Measurements from ENCODE around the gene GGA1.
"Not testable (repeated sequence)": the region's sequence is repeated elsewhere in the genome, so short reads cannot be mapped to it uniquely, and the experiment has no call there.

GGA1 gene

GRCh38 chr22:37639771-37640590 lies 31.3 kb downstream of the GGA1 start:
- H3K4me1 Mint-ChIP-seq (ENCODE audit: low read depth): peaks cover 60% of the 10 kb centered on the region
- peak overlapping the region; percentile 95 for H3K27ac Mint-ChIP-seq
- H3K27me3 Mint-ChIP-seq: no peaks in the 10 kb centered on the region
- peak overlapping the region; percentile 92 for H3K4me3 Mint-ChIP-seq
- H3K9me3 Mint-ChIP-seq: no peaks in the 10 kb centered on the region
- H3K36me3 Mint-ChIP-seq (ENCODE audit: low read depth): peaks cover 15% of the 10 kb centered on the region

- H3K4me3 Mint-ChIP-seq: peak overlapping the region; percentile 92
- H3K27ac Mint-ChIP-seq: peak overlapping the region; percentile 95
- peaks cover 19% of the 10 kb centered on the region for H3K36me3 Mint-ChIP-seq (ENCODE audit: low read depth)
- H3K4me1 Mint-ChIP-seq (ENCODE audit: low read depth): peaks cover 51% of the 10 kb centered on the region
- H3K9me3 Mint-ChIP-seq: no peaks in the 10 kb centered on the region
- no peaks in the 10 kb centered on the region for H3K27me3 Mint-ChIP-seq
These were observed 32.2 kb downstream of the GGA1 start for GRCh38 chr22:37640591-37641560.

- peak overlapping the region; percentile 92 for H3K4me3 Mint-ChIP-seq
- no peaks in the 10 kb centered on the region for H3K9me3 Mint-ChIP-seq
- H3K36me3 Mint-ChIP-seq (ENCODE audit: low read depth): peaks cover 19% of the 10 kb centered on the region
- H3K4me1 Mint-ChIP-seq (ENCODE audit: low read depth): peaks cover 45% of the 10 kb centered on the region
- no peaks in the 10 kb centered on the region for H3K27me3 Mint-ChIP-seq
- H3K27ac Mint-ChIP-seq: peak overlapping the region; percentile 26
These were observed 32.9 kb downstream of the GGA1 start for GRCh38 chr22:37641561-37641949.

GRCh38 chr22:37643225-37643847 lies 34.7 kb downstream of the GGA1 start:
- Mint-ChIP-seq H3K4me1 (ENCODE audit: low read depth) (peaks cover 27% of the 10 kb centered on the region), H3K27me3 (no peaks in the 10 kb centered on the region), H3K27ac (peak overlapping the region; percentile 36), H3K4me3 (no peak overlapping the region), H3K36me3 (ENCODE audit: low read depth) (peaks cover 26% of the 10 kb centered on the region), H3K9me3 (no peaks in the 10 kb centered on the region)

GRCh38 chr22:37647317-37647716 lies 38.7 kb downstream of the GGA1 start:
- H3K4me3 Mint-ChIP-seq: no peak overlapping the region
- H3K27ac Mint-ChIP-seq: no peak overlapping the region
- H3K36me3 Mint-ChIP-seq (ENCODE audit: low read depth): peaks cover 45% of the 10 kb centered on the region
- H3K27me3 Mint-ChIP-seq: no peaks in the 10 kb centered on the region
- H3K9me3 Mint-ChIP-seq: no peaks in the 10 kb centered on the region
- H3K4me1 Mint-ChIP-seq (ENCODE audit: low read depth): peaks cover 10% of the 10 kb centered on the region

- Mint-ChIP-seq H3K4me3 (no peak overlapping the region), H3K27me3 (no peaks in the 10 kb centered on the region), H3K27ac (no peak overlapping the region), H3K9me3 (no peaks in the 10 kb centered on the region), H3K4me1 (ENCODE audit: low read depth) (peaks cover 10% of the 10 kb centered on the region), H3K36me3 (ENCODE audit: low read depth) (peaks cover 44% of the 10 kb centered on the region)
These were observed 39.3 kb downstream of the GGA1 start for GRCh38 chr22:37647928-37648327.

- Mint-ChIP-seq H3K4me1 (ENCODE audit: low read depth) (no peaks in the 10 kb centered on the region), H3K4me3 (no peak overlapping the region), H3K27me3 (no peaks in the 10 kb centered on the region), H3K36me3 (ENCODE audit: low read depth) (peaks cover 39% of the 10 kb centered on the region), H3K27ac (no peak overlapping the region), H3K9me3 (no peaks in the 10 kb centered on the region)
These were observed 42.0 kb downstream of the GGA1 start for GRCh38 chr22:37650463-37651136.

GRCh38 chr22:37654563-37655251 lies 46.1 kb downstream of the GGA1 start:
- H3K4me3 Mint-ChIP-seq: no peak overlapping the region
- no peaks in the 10 kb centered on the region for H3K9me3 Mint-ChIP-seq
- H3K36me3 Mint-ChIP-seq (ENCODE audit: low read depth): peaks cover 27% of the 10 kb centered on the region
- peaks cover 15% of the 10 kb centered on the region for H3K4me1 Mint-ChIP-seq (ENCODE audit: low read depth)
- H3K27ac Mint-ChIP-seq: peak overlapping the region; percentile 33
- no peaks in the 10 kb centered on the region for H3K27me3 Mint-ChIP-seq

- H3K36me3 Mint-ChIP-seq (ENCODE audit: low read depth): peaks cover 24% of the 10 kb centered on the region
- peaks cover 20% of the 10 kb centered on the region for H3K4me1 Mint-ChIP-seq (ENCODE audit: low read depth)
- H3K27me3 Mint-ChIP-seq: no peaks in the 10 kb centered on the region
- no peaks in the 10 kb centered on the region for H3K9me3 Mint-ChIP-seq
- no peak overlapping the region for H3K4me3 Mint-ChIP-seq
- H3K27ac Mint-ChIP-seq: no peak overlapping the region
These were observed 46.6 kb downstream of the GGA1 start for GRCh38 chr22:37655252-37655563.

GRCh38 chr22:37656583-37656982 lies 47.9 kb downstream of the GGA1 start:
- peaks cover 21% of the 10 kb centered on the region for H3K36me3 Mint-ChIP-seq (ENCODE audit: low read depth)
- not testable (repeated sequence) for H3K27ac Mint-ChIP-seq, H3K27me3 Mint-ChIP-seq, H3K4me3 Mint-ChIP-seq, H3K9me3 Mint-ChIP-seq
- peaks cover 34% of the 10 kb centered on the region for H3K4me1 Mint-ChIP-seq (ENCODE audit: low read depth)

- Mint-ChIP-seq H3K4me3 (peak overlapping the region; percentile 87), H3K4me1 (ENCODE audit: low read depth) (peaks cover 41% of the 10 kb centered on the region), H3K9me3 (no peaks in the 10 kb centered on the region), H3K27me3 (no peaks in the 10 kb centered on the region), H3K27ac (peak overlapping the region; percentile 91), H3K36me3 (ENCODE audit: low read depth) (peaks cover 20% of the 10 kb centered on the region)
These were observed 49.0 kb downstream of the GGA1 start for GRCh38 chr22:37657590-37658132.

GRCh38 chr22:37658133-37659065 lies 49.8 kb downstream of the GGA1 start, which contains the start of gene PDXP:
Gene PDXP, plus strand, starts transcription at chr22:37658723. Its CDS starts 60 bp downstream, at chr22:37658783.
- H3K36me3 Mint-ChIP-seq (ENCODE audit: low read depth): peaks cover 13% of the 10 kb centered on the region
- no peaks in the 10 kb centered on the region for H3K27me3 Mint-ChIP-seq
- peak within 1 kb of the TSS; percentile 89 for H3K4me3 Mint-ChIP-seq
- peaks cover 41% of the 10 kb centered on the region for H3K4me1 Mint-ChIP-seq (ENCODE audit: low read depth)
- H3K9me3 Mint-ChIP-seq: no peaks in the 10 kb centered on the region
- H3K27ac Mint-ChIP-seq: peak within 1 kb of the TSS; percentile 91

All from stimulated activated naive CD8-positive, alpha-beta T cell treated with anti-CD3 and anti-CD28 coated beads, Interleukin-15, Interleukin-2, amounts not matched to agents 100 ng/mL and 50 ng/mL, for 24 hours (primary cell).